Natural killer cell (primary cell): ENCODE measurements around the gene STAG1. TPM values are rescaled to one million over a fixed set of nuclear protein-coding genes. Genes with fewer than 3 reads are reported as not detected.
A peak's percentile ranks its signal among the peaks of the same experiment; 100 is the strongest.

Experiments
- ATAC-seq, 3 donors: fragments of 150-1000 bp in 2 of 3; fragments of 200-7000 bp in 1 of 3; cut with Tn5 transposase; 1 replicate in 1 of 3; 2 replicates in 2 of 3; pipeline ENCODE4 v1.10.0; 2021; ENCODE audit warnings: mild to moderate bottlenecking in 2 of 3, moderate library complexity in 2 of 3
- DNase-seq, 2 donors: peaks; one replicate each; pipeline versions ENCODE4 v3.0.0 to v3.0.0-alpha.2; 2013 to 2021; ENCODE audit warnings: mixed read lengths in 1 of 2
- H3K27ac ChIP-seq: one replicate; pipeline ENCODE4 v1.5.1; 2013; ENCODE audit warnings: mild to moderate bottlenecking, low read length
- H3K27me3 ChIP-seq: one replicate; pipeline ENCODE4 v1.6.1; 2013; ENCODE audit warnings: low read length; ENCODE audit not compliant: control insufficient read depth, insufficient read depth
- H3K36me3 ChIP-seq: one replicate; pipeline ENCODE4 v1.6.1; 2013; ENCODE audit warnings: low read length; ENCODE audit not compliant: control insufficient read depth, insufficient read depth
- H3K4me1 ChIP-seq: one replicate; pipeline ENCODE4 v1.6.1; 2013; ENCODE audit warnings: low read length; ENCODE audit not compliant: control insufficient read depth, insufficient read depth
- H3K4me3 ChIP-seq: one replicate; pipeline ENCODE4 v1.5.1; 2013; ENCODE audit warnings: low read length
- H3K9me3 ChIP-seq: one replicate; pipeline ENCODE4 v1.6.1; 2013; ENCODE audit warnings: low read length; ENCODE audit not compliant: control insufficient read depth, insufficient read depth
- H3K27ac Mint-ChIP-seq, 2 donors: one replicate each; pipeline ENCODE4 v1.8.0; 2022; ENCODE audit warnings: mild to moderate bottlenecking in 2 of 2, mixed read lengths in 2 of 2, moderate library complexity in 1 of 2
- H3K27me3 Mint-ChIP-seq, 2 donors: one replicate each; pipeline ENCODE4 v1.8.0; 2022; ENCODE audit warnings: low read depth in 2 of 2, mixed read lengths in 2 of 2
- H3K36me3 Mint-ChIP-seq: one replicate; pipeline ENCODE4 v1.8.0; 2022; ENCODE audit warnings: mixed read lengths
- H3K4me1 Mint-ChIP-seq, 2 donors: one replicate each; pipeline ENCODE4 v1.8.0; 2022; ENCODE audit warnings: mixed read lengths in 2 of 2
- H3K4me3 Mint-ChIP-seq: one replicate; pipeline ENCODE4 v1.8.0; 2022; ENCODE audit warnings: mild to moderate bottlenecking, moderate library complexity, mixed read lengths
- H3K9me3 Mint-ChIP-seq, 2 donors: one replicate each; pipeline ENCODE4 v1.8.0; 2022; ENCODE audit warnings: mixed read lengths in 2 of 2
- CTCF ChIP-seq: fragments of 200-600 bp; IDR thresholded peaks from one replicate; pipeline ENCODE4 v1.8.0; 2022; ENCODE audit warnings: antibody characterized with exemption
- WGBS: methylation state at CpG from one replicate; pipeline ENCODE4 v1.1.7; 2013; ENCODE audit warnings: missing lambda C conversion rate; ENCODE audit not compliant: insufficient coverage; 5-methylcytosine and 5-hydroxymethylcytosine counted together
- intact Hi-C: fragments of 100-400 bp; cut with micrococcal nuclease; formaldehyde crosslinking; loops from one replicate; pipeline ENCODE4 v1.14.2; 2022
- total RNA-seq, 4 donors: library from RNA; stranded (reverse); fragments of 120-200 nt in 1 of 4; gene quantifications; one replicate each; pipeline versions ENCODE4 v1.2.3 to v1.2.4, GENCODE V29; 2013 to 2022

Gene STAG1
- total RNA-seq, 3 donors from 2014 or later (not counting 1 experiment from before 2014, with no cell fraction given): 55.1 to 66.2 (median 60.3) TPM

DNA sequence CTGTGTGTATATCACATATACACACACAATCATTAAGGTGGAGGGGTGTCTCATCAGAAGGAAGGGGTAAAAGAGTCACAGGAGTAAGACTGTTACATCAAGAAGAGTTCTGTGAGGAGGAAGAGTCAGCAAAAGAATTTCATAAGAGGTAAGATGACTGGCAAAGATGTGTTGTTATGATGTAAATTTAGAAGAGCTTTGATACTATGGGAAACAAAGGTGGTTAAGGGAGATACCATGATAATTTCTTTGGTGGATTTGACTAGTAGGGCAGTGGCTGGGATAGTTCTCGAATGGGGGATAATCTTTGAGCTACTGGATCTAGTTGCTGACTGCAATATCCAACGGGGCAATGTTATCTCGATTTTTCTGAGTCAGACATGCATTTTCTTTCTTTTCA lies 61.6 kb downstream of the STAG1 start:
- no peak for TF ChIP-seq CTCF
- Mint-ChIP-seq H3K9me3 (peaks cover 0 to 2% of the 10 kb centered on the region in 2 donors), H3K27ac (peak overlapping the region; percentile 89 to 94), H3K4me3 (no peak overlapping the region), H3K4me1 (peaks cover 78 to 88% of the 10 kb centered on the region in 2 donors), H3K27me3 (no peaks in the 10 kb centered on the region), H3K36me3 (peaks cover 24% of the 10 kb centered on the region)
- WGBS: 96% methylated on average over 3 of the region's 3 CpGs
- Histone ChIP-seq H3K4me3 (no peak overlapping the region), H3K4me1 (peaks cover 42% of the 10 kb centered on the region), H3K36me3 (no peaks in the 10 kb centered on the region), H3K27me3 (no peaks in the 10 kb centered on the region), H3K9me3 (peaks cover 14% of the 10 kb centered on the region), H3K27ac (peak overlapping the region; percentile 56)
- DNase-seq: no peak
- intact Hi-C loops: loop anchor here (5.0 kb wide), 1 partner anchor 42 kb away; no protein-coding TSS in a partner anchor
- no peak for ATAC-seq

DNA sequence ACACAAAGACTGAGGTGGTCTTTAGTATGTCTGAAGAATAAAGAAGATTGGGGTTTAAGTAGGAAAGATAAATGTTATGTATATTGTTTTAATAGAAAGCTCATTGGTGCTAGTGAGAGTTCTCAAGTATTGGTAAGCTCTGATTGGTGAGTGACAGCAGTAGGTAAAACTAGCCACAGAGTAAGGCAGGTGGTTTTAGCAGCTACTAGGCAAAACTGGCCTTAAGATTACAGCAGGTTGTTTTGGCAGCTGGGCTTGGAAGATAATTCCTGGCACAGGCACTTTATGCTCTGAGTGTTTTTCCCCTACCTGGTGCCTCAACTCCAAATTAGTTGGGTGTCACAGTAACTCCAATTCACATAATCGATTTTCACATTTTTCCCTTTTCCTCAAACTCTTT lies 66.3 kb downstream of the STAG1 start:
- Histone ChIP-seq H3K27me3 (no peaks in the 10 kb centered on the region), H3K4me3 (no peak overlapping the region), H3K4me1 (peaks cover 11% of the 10 kb centered on the region), H3K27ac (no peak overlapping the region), H3K36me3 (no peaks in the 10 kb centered on the region), H3K9me3 (no peaks in the 10 kb centered on the region)
- Mint-ChIP-seq H3K4me1 (peaks cover 57 to 58% of the 10 kb centered on the region in 2 donors), H3K27ac (peak overlapping the region; percentile 42 to 94), H3K36me3 (peaks cover 6% of the 10 kb centered on the region), H3K4me3 (no peak overlapping the region), H3K9me3 (no peaks in the 10 kb centered on the region), H3K27me3 (no peaks in the 10 kb centered on the region)
- ATAC-seq: no peak
- 100% methylated on average over 1 of the region's 1 CpG for WGBS
- intact Hi-C loops: no loop called here
- no peak for TF ChIP-seq CTCF
- no peak for DNase-seq

- no peaks in the 10 kb centered on the region for H3K27me3 ChIP-seq
- no CpG with 5 or more reads among the region's 3 CpGs for WGBS
- no peaks in the 10 kb centered on the region for H3K9me3 Mint-ChIP-seq
Measured at GRCh38 chr3:136682740-136683312, 69.4 kb downstream of the STAG1 start.

More at GRCh38 chr3:136682740-136683312, 69.4 kb downstream of the STAG1 start:
- H3K36me3 Mint-ChIP-seq: peaks cover 6% of the 10 kb centered on the region
- peak overlapping the region; percentile 8 to 27 for H3K27ac Mint-ChIP-seq
- no peak for TF ChIP-seq CTCF
- no peak for DNase-seq
- H3K4me1 Mint-ChIP-seq: peaks cover 30 to 36% of the 10 kb centered on the region in 2 donors
- Histone ChIP-seq H3K36me3 (no peaks in the 10 kb centered on the region), H3K27ac (no peak overlapping the region), H3K9me3 (no peaks in the 10 kb centered on the region), H3K4me1 (no peaks in the 10 kb centered on the region), H3K4me3 (no peak overlapping the region)
- no peak for ATAC-seq
- H3K27me3 Mint-ChIP-seq: no peaks in the 10 kb centered on the region
- H3K4me3 Mint-ChIP-seq: no peak overlapping the region
- intact Hi-C loops: no loop called here
